HepG2 (cell line): Measurements from ENCODE around the gene CBFA2T2. TPM values are rescaled to one million over a fixed set of nuclear protein-coding genes. Genes with fewer than 3 reads are reported as not detected.

ENCODE experiments used
- ATAC-seq: fragments of 200-7000 bp; cut with Tn5 transposase; 3 replicates; pipeline ENCODE4 v1.9.1; 2020; ENCODE audit warnings: mild to moderate bottlenecking, moderate library complexity
- BruUV-seq: library from RNA; stranded (reverse); fragments of 400-500 nt; replicated peaks from 2 replicates; lab custom pipeline; 2021; lab: Mats Ljungman, UMichigan
- CTCF ChIA-PET: fragments of 300-600 bp; formaldehyde crosslinking; extraction: SDS; loops from one replicate; lab custom pipeline; 2021; ENCODE audit warnings: low total read pairs, inconsistent platforms, low intra/inter-chr PET ratio; lab: Yijun Ruan, JAX
- POLR2A ChIA-PET: fragments of 350-600 bp; sonication (Branson Sonifier 250); formaldehyde crosslinking; loops from one replicate; lab custom pipeline; 2020; ENCODE audit warnings: antibody characterized with exemption, inconsistent platforms; lab: Yijun Ruan, JAX
- DNase-seq: peaks from one replicate; pipeline ENCODE4 v3.0.0-alpha.2; 2015; ENCODE audit warnings: low spot score
- FAIRE-seq: peaks from 3 replicates; lab custom pipeline; 2011; peaks lifted over from hg19 to GRCh38; lab: Jason Lieb, UNC
- H2AFZ ChIP-seq: one replicate; pipeline ENCODE4 v1.6.1; 2011; ENCODE audit warnings: low read length, inconsistent platforms
- H3K27ac ChIP-seq: fragments of 300-600 bp; 3 replicates; pipeline ENCODE4 v1.8.0; 2011; ENCODE audit warnings: mixed run types, mild to moderate bottlenecking, mixed read lengths, low read length, inconsistent platforms; ENCODE audit not compliant: insufficient read depth; ENCODE audit errors: extremely low read length
- H3K27me3 ChIP-seq, 2 experiments: fragments of 200-600 bp in 1 of 2; 2 replicates in 1 of 2; 3 replicates in 1 of 2; pipeline versions ENCODE4 v1.6.0 to v1.8.0; 2011; ENCODE audit warnings: low read length in 2 of 2, mild to moderate bottlenecking in 2 of 2, moderate library complexity in 2 of 2, inconsistent platforms in 1 of 2; ENCODE audit not compliant: insufficient read depth in 2 of 2, control insufficient read depth in 1 of 2
- H3K36me3 ChIP-seq, 2 experiments: fragments of 200-600 bp in 1 of 2; replicated peaks in 1 of 2; 2 replicates in 1 of 2; 3 replicates in 1 of 2; pipeline versions ENCODE4 v1.5.1 to v1.8.0; 2011; ENCODE audit warnings: low read length in 2 of 2, inconsistent platforms in 1 of 2; ENCODE audit not compliant: insufficient read depth in 2 of 2, control insufficient read depth in 1 of 2
- H3K4me1 ChIP-seq: 2 replicates; pipeline ENCODE4 v1.5.1; 2012; ENCODE audit warnings: low read length, inconsistent platforms; ENCODE audit not compliant: insufficient read depth
- H3K4me2 ChIP-seq: 2 replicates; pipeline ENCODE4 v1.6.0; 2011; ENCODE audit warnings: low read depth, low read length, inconsistent platforms
- H3K4me3 ChIP-seq, 3 experiments: fragments of 200-600 bp in 1 of 3; sonication (generic), shearing (Covaris generic) in 1 of 3; replicated peaks in 1 of 3; 2 replicates each; pipeline ENCODE4 v1.5.1; 2011 to 2016; ENCODE audit warnings: low read length in 3 of 3, inconsistent platforms in 2 of 3, low read depth in 2 of 3, mild to moderate bottlenecking in 2 of 3, control low read depth in 1 of 3, mixed read lengths in 1 of 3; ENCODE audit not compliant: insufficient read depth in 1 of 3
- H3K79me2 ChIP-seq: one replicate; pipeline ENCODE4 v1.6.1; 2011; ENCODE audit warnings: low read length, inconsistent platforms; ENCODE audit not compliant: insufficient read depth
- H3K9ac ChIP-seq: 2 replicates; pipeline ENCODE4 v1.6.0; 2011; ENCODE audit warnings: mild to moderate bottlenecking, low read depth, low read length, inconsistent platforms; ENCODE audit not compliant: insufficient read depth
- H3K9me3 ChIP-seq: 2 replicates; pipeline ENCODE4 v1.5.1; 2012; ENCODE audit warnings: mild to moderate bottlenecking, low read length
- H4K20me1 ChIP-seq: 2 replicates; pipeline ENCODE4 v1.6.0; 2011; ENCODE audit warnings: inconsistent platforms, mild to moderate bottlenecking, low read length, moderate library complexity; ENCODE audit not compliant: insufficient read depth
- AKNA ChIP-seq: sonication (generic); formaldehyde crosslinking; IDR thresholded peaks from 2 replicates; pipeline ENCODE4 v1.4.0; 2020; ENCODE audit warnings: missing genetic modification reagents, borderline replicate concordance
- BHLHE40 ChIP-seq: IDR thresholded peaks from 2 replicates; pipeline ENCODE4 v1.6.1; 2011; ENCODE audit warnings: low read length, improper control_type of control experiment
- FOXA3 ChIP-seq: IDR thresholded peaks from 2 replicates; pipeline ENCODE4 v1.6.1; 2016; ENCODE audit warnings: missing genetic modification reagents, missing compliant biosample characterization
- GATA4 ChIP-seq: sonication (generic); IDR thresholded peaks from 2 replicates; pipeline ENCODE4 v1.6.1; 2016; ENCODE audit warnings: antibody characterized with exemption, low read depth, borderline replicate concordance
- ZMAT3 ChIP-seq: sonication (generic); formaldehyde crosslinking; conservative IDR thresholded peaks from 2 replicates; pipeline ENCODE4 v1.7.0; 2021; ENCODE audit warnings: missing genetic modification reagents
- WGBS: methylation state at CpG from one replicate; pipeline ENCODE4 v1.1.6; 2017; ENCODE audit warnings: low lambda C conversion rate; 5-methylcytosine and 5-hydroxymethylcytosine counted together
- in situ Hi-C: cut with HindIII; loops from 2 replicates; pipeline ENCODE4 v1.10.0; 2017; ENCODE audit warnings: low pct_unique_long_range_greater_than_20kb; ENCODE audit not compliant: extremely low pct_ligation_motif_present
- intact Hi-C: fragments of 100-400 bp; cut with micrococcal nuclease; formaldehyde crosslinking; loops from one replicate; pipeline ENCODE4 v1.10.0; 2022; ENCODE audit not compliant: unreplicated experiment
- polyA plus RNA-seq, 8 experiments: library from polyadenylated mRNA; depleted of rRNA in 3 of 8; stranded (reverse) in 7 of 8; unstranded in 1 of 8; fragments of >200 nt; fragmentation: Illumina TruSeq in 4 of 8; extraction: Trizol in 4 of 8; gene quantifications; 2 replicates each; pipeline versions ENCODE4 v1.2.1 to v1.2.3, GENCODE V29; 2011 to 2016; ENCODE audit warnings: low read depth in 4 of 8, missing spikeins in 1 of 8, mixed read lengths in 1 of 8; ENCODE audit not compliant: insufficient read depth in 1 of 8
- total RNA-seq, 5 experiments: library from RNA; depleted of rRNA; stranded (reverse); fragments of >200 nt; fragmentation: Illumina TruSeq; extraction: Trizol; gene quantifications; 2 replicates each; pipeline ENCODE4 v1.2.3, GENCODE V29; 2016; ENCODE audit warnings: low read depth in 1 of 5
- TF ChIP-seq, protein P1 (sequence below): sonication (generic); formaldehyde crosslinking; IDR thresholded peaks from 2 replicates; pipeline ENCODE4 v1.5.0; 2020; ENCODE audit warnings: mild to moderate bottlenecking, missing genetic modification reagents
- TF ChIP-seq, protein P2 (sequence below): sonication (generic); formaldehyde crosslinking; IDR thresholded peaks from 2 replicates; pipeline ENCODE4 v1.5.1; 2020; ENCODE audit warnings: mild to moderate bottlenecking, moderate library complexity, missing genetic modification reagents

CBFA2T2 gene
- total and polyA plus RNA-seq, 2 of the 13 experiments (the other 11 are each of a cell fraction or from before 2014, with no cell fraction given): 6.3 to 21.2 TPM

DNA sequence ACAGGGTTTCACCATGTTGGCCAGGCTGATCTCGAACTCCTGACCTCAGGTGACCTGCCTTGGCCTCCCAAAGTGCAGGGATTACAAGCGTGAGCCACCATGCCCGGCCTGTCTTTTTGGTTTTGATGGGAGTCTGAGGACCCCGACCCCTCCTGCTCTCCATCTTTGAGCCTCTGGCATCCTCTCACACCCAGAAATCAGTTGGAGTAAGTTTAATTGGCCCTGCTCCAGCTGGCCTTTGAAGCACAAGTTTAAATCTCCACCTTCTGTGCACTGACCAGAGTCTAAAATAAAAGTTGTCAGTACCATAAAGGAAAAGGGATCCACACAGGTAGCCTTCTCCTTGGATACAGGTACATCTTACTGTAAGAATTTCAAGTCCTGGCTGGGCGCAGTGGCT lies 156.3 kb downstream of the CBFA2T2 start:
- in situ Hi-C loops: loop anchor here (10.0 kb wide), 1 partner anchor 131 kb away; no protein-coding TSS in a partner anchor
- Histone ChIP-seq H3K4me3 (no peak overlapping the region), H3K79me2 (no peaks in the 10 kb centered on the region), H3K9ac (no peak overlapping the region), H3K4me1 (no peaks in the 10 kb centered on the region), H3K36me3 (peaks cover 24 to 35% of the 10 kb centered on the region in 2 experiments), H3K27ac (no peak overlapping the region), H3K4me2 (no peak overlapping the region), H4K20me1 (no peaks in the 10 kb centered on the region; the same call in 1 of the 2 replicates), H2AFZ (no peak overlapping the region), H3K9me3 (no peaks in the 10 kb centered on the region), H3K27me3 (no peaks in the 10 kb centered on the region)
- 95% methylated on average over 5 of the region's 5 CpGs for WGBS
- DNase-seq (no peak), FAIRE-seq (no peak), ATAC-seq (no peak)
- no peak for TF ChIP-seq GATA4
- TF ChIP-seq AKNA: no peak
- TF ChIP-seq, protein P1, sequence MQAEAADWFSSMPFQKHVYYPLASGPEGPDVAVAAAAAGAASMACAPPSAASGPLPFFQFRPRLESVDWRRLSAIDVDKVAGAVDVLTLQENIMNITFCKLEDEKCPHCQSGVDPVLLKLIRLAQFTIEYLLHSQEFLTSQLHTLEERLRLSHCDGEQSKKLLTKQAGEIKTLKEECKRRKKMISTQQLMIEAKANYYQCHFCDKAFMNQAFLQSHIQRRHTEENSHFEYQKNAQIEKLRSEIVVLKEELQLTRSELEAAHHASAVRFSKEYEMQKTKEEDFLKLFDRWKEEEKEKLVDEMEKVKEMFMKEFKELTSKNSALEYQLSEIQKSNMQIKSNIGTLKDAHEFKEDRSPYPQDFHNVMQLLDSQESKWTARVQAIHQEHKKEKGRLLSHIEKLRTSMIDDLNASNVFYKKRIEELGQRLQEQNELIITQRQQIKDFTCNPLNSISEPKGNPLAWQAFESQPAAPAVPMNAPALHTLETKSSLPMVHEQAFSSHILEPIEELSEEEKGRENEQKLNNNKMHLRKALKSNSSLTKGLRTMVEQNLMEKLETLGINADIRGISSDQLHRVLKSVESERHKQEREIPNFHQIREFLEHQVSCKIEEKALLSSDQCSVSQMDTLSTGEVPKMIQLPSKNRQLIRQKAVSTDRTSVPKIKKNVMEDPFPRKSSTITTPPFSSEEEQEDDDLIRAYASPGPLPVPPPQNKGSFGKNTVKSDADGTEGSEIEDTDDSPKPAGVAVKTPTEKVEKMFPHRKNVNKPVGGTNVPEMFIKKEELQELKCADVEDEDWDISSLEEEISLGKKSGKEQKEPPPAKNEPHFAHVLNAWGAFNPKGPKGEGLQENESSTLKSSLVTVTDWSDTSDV: 0 out of 2 replicates have a peak, but pooled peaks have one; percentile 35
- TF ChIP-seq FOXA3 (CRISPR knock-in tag): no peak
- TF ChIP-seq ZMAT3: no peak
- TF ChIP-seq BHLHE40: no peak
- TF ChIP-seq, protein P2, sequence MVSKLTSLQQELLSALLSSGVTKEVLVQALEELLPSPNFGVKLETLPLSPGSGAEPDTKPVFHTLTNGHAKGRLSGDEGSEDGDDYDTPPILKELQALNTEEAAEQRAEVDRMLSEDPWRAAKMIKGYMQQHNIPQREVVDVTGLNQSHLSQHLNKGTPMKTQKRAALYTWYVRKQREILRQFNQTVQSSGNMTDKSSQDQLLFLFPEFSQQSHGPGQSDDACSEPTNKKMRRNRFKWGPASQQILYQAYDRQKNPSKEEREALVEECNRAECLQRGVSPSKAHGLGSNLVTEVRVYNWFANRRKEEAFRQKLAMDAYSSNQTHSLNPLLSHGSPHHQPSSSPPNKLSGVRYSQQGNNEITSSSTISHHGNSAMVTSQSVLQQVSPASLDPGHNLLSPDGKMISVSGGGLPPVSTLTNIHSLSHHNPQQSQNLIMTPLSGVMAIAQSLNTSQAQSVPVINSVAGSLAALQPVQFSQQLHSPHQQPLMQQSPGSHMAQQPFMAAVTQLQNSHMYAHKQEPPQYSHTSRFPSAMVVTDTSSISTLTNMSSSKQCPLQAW: no peak
- POLR2A ChIA-PET: no interaction called here
- CTCF ChIA-PET: no interaction called here
- intact Hi-C loops: no loop called here
- BruUV-seq: no TSS peak
